ENCODE data around the gene CLN3.

GRCh38 chr16:28496844-28497243, 5.0 kb upstream of the CLN3 start:
- TF ChIP-seq, protein P1, sequence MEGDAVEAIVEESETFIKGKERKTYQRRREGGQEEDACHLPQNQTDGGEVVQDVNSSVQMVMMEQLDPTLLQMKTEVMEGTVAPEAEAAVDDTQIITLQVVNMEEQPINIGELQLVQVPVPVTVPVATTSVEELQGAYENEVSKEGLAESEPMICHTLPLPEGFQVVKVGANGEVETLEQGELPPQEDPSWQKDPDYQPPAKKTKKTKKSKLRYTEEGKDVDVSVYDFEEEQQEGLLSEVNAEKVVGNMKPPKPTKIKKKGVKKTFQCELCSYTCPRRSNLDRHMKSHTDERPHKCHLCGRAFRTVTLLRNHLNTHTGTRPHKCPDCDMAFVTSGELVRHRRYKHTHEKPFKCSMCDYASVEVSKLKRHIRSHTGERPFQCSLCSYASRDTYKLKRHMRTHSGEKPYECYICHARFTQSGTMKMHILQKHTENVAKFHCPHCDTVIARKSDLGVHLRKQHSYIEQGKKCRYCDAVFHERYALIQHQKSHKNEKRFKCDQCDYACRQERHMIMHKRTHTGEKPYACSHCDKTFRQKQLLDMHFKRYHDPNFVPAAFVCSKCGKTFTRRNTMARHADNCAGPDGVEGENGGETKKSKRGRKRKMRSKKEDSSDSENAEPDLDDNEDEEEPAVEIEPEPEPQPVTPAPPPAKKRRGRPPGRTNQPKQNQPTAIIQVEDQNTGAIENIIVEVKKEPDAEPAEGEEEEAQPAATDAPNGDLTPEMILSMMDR (IDR thresholded peaks at IDR 0.05; ENCODE audit: low read depth, low read length, poor library complexity, severe bottlenecking) = no peak
- TF ChIP-seq EZH2phosphoT487 (IDR thresholded peaks at IDR 0.05; ENCODE audit: borderline replicate concordance, low read length) = no peak
